Muscle layer of colon (tissue), 2 donors: ENCODE measurements around the gene CEP192.

ENCODE experiments used
- H3K27ac ChIP-seq: one replicate; pipeline ENCODE4 v1.7.0; 2013; ENCODE audit warnings: low read depth, mild to moderate bottlenecking, low read length, moderate library complexity
- H3K27me3 ChIP-seq, 2 donors: one replicate each; pipeline ENCODE4 v1.7.0; 2013; ENCODE audit warnings: low read length in 2 of 2, mild to moderate bottlenecking in 2 of 2; ENCODE audit not compliant: insufficient read depth in 2 of 2, control insufficient read depth in 1 of 2
- H3K36me3 ChIP-seq: one replicate; pipeline ENCODE4 v1.7.0; 2013; ENCODE audit warnings: mild to moderate bottlenecking, low read length; ENCODE audit not compliant: insufficient read depth
- H3K4me1 ChIP-seq: one replicate; pipeline ENCODE4 v1.7.0; 2013; ENCODE audit warnings: mild to moderate bottlenecking, low read length; ENCODE audit not compliant: insufficient read depth
- H3K4me3 ChIP-seq, 2 donors: one replicate each; pipeline ENCODE4 v1.7.0; 2013; ENCODE audit warnings: low read length in 2 of 2, low read depth in 1 of 2, mild to moderate bottlenecking in 1 of 2, moderate library complexity in 1 of 2
- H3K9ac ChIP-seq: one replicate; pipeline ENCODE4 v1.7.0; 2013; ENCODE audit warnings: low read length
- H3K9me3 ChIP-seq: one replicate; pipeline ENCODE4 v1.7.0; 2013; ENCODE audit warnings: mild to moderate bottlenecking, low read length
- donor health status: abdominal sarcoma.
- donor health status: Adenocarcinoma of cecum.

CEP192 gene

GRCh38 chr18:12990967-12991820, at the start of gene CEP192:
TSS of gene CEP192 (plus strand) at chr18:12991362. CDS start at chr18:12999425, 8,063 bp downstream.
- Histone ChIP-seq H3K36me3 (peaks cover 6% of the 10 kb centered on the region), H3K4me1 (peaks cover 24% of the 10 kb centered on the region), H3K4me3 (peak within 1 kb of the TSS; percentile 61 to 92), H3K9me3 (no peaks in the 10 kb centered on the region), H3K9ac (peak within 1 kb of the TSS; percentile 25), H3K27ac (peak within 1 kb of the TSS; percentile 86), H3K27me3 (no peaks in the 10 kb centered on the region)

GRCh38 chr18:12943215-12943614, 47.9 kb upstream of the CEP192 start:
- Histone ChIP-seq H3K36me3 (no peaks in the 10 kb centered on the region), H3K9me3 (no peaks in the 10 kb centered on the region), H3K9ac (no peak overlapping the region), H3K27me3 (no peaks in the 10 kb centered on the region), H3K4me3 (no peak overlapping the region), H3K27ac (no peak overlapping the region), H3K4me1 (peaks cover 11% of the 10 kb centered on the region)

- Histone ChIP-seq H3K27ac (peak overlapping the region; percentile 34), H3K4me1 (peaks cover 11% of the 10 kb centered on the region), H3K36me3 (no peaks in the 10 kb centered on the region), H3K4me3 (no peak overlapping the region), H3K9me3 (no peaks in the 10 kb centered on the region), H3K27me3 (no peaks in the 10 kb centered on the region), H3K9ac (no peak overlapping the region)
These were observed 46.5 kb upstream of the CEP192 start for GRCh38 chr18:12944709-12945108.

GRCh38 chr18:12946549-12947284, 44.4 kb upstream of the CEP192 start:
- Histone ChIP-seq H3K27me3 (no peaks in the 10 kb centered on the region), H3K4me3 (peak overlapping the region; percentile 58 to 76), H3K4me1 (peaks cover 11% of the 10 kb centered on the region), H3K9ac (peak overlapping the region; percentile 84), H3K36me3 (no peaks in the 10 kb centered on the region), H3K9me3 (no peaks in the 10 kb centered on the region), H3K27ac (peak overlapping the region; percentile 94)

- no peaks in the 10 kb centered on the region for H3K27me3 ChIP-seq
- peaks cover 11% of the 10 kb centered on the region for H3K4me1 ChIP-seq
- H3K4me3 ChIP-seq: peak within 1 kb of the TSS; percentile 68 to 76
- H3K9me3 ChIP-seq: no peaks in the 10 kb centered on the region
- no peaks in the 10 kb centered on the region for H3K36me3 ChIP-seq
- H3K9ac ChIP-seq: peak within 1 kb of the TSS; percentile 84
- H3K27ac ChIP-seq: peak within 1 kb of the TSS; percentile 97
These were observed 43.7 kb upstream of the CEP192 start, which contains the start of gene SEH1L for GRCh38 chr18:12947285-12948049. TSS of gene SEH1L (plus strand) at chr18:12948011. CDS start at chr18:12948122, 111 bp downstream.

GRCh38 chr18:12948050-12948804, 42.9 kb upstream of the CEP192 start:
- Histone ChIP-seq H3K4me3 (peak overlapping the region; percentile 63 to 68), H3K27me3 (no peaks in the 10 kb centered on the region), H3K9ac (peak overlapping the region; percentile 39), H3K27ac (peak overlapping the region; percentile 97), H3K9me3 (no peaks in the 10 kb centered on the region), H3K4me1 (peaks cover 11% of the 10 kb centered on the region), H3K36me3 (no peaks in the 10 kb centered on the region)

- Histone ChIP-seq H3K9me3 (no peaks in the 10 kb centered on the region), H3K4me1 (no peaks in the 10 kb centered on the region), H3K36me3 (peaks cover 4% of the 10 kb centered on the region), H3K27me3 (no peaks in the 10 kb centered on the region), H3K9ac (no peak overlapping the region), H3K27ac (no peak overlapping the region), H3K4me3 (no peak overlapping the region)
These were observed 32.7 kb upstream of the CEP192 start for GRCh38 chr18:12958478-12958877.

- Histone ChIP-seq H3K27me3 (no peaks in the 10 kb centered on the region), H3K36me3 (peaks cover 12% of the 10 kb centered on the region)
These were observed 30.8 kb upstream of the CEP192 start for GRCh38 chr18:12960395-12960794.

GRCh38 chr18:12960853-12961397, 30.2 kb upstream of the CEP192 start:
- Histone ChIP-seq H3K9me3 (no peaks in the 10 kb centered on the region), H3K9ac (no peak overlapping the region), H3K27ac (no peak overlapping the region), H3K4me1 (no peaks in the 10 kb centered on the region), H3K27me3 (no peaks in the 10 kb centered on the region), H3K36me3 (peaks cover 12% of the 10 kb centered on the region), H3K4me3 (no peak overlapping the region)

More at GRCh38 chr18:12960395-12960794, 30.8 kb upstream of the CEP192 start:
- Histone ChIP-seq H3K4me1 (no peaks in the 10 kb centered on the region), H3K9me3 (no peaks in the 10 kb centered on the region), H3K9ac (no peak overlapping the region), H3K27ac (no peak overlapping the region), H3K4me3 (no peak overlapping the region)

- Histone ChIP-seq H3K27ac (no peak overlapping the region), H3K9me3 (no peaks in the 10 kb centered on the region), H3K4me1 (no peaks in the 10 kb centered on the region), H3K27me3 (no peaks in the 10 kb centered on the region), H3K4me3 (no peak overlapping the region), H3K9ac (no peak overlapping the region), H3K36me3 (peaks cover 16% of the 10 kb centered on the region)
These were observed 28.1 kb upstream of the CEP192 start for GRCh38 chr18:12963069-12963468.
